ENCODE data around the gene GOLGA6C.
"Not testable (repeated sequence)": the region's sequence is repeated elsewhere in the genome, so short reads cannot be mapped to it uniquely, and the experiment has no call there.

The GOLGA6C gene

DNA sequence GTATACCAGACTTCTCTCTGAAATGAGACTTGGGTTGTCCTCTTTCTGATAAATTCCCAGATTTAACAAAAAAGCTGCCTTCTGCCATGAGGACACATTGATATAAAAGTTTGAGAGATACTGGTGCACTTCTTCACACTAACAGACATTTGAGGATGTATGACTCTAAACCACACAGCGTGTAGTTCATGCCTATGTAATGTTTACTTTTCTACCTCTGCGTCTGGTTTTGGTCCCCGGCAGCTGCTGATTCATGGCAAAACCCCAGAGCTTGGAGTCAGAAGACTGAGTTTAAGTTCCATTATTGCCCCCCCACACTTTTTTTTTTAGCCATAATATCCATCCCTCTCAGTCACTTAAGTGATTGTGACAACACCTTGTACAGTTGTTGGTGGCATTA is 1.7 kb downstream of the GOLGA6C start:
- DNase-seq = not testable (repeated sequence)

- DNase-seq = not testable (repeated sequence)
These were observed 15.7 kb downstream of the GOLGA6C start for GRCh38 chr15:75273751-75274359.

- DNase-seq = not testable (repeated sequence)
These were observed 16.5 kb downstream of the GOLGA6C start for GRCh38 chr15:75274509-75275107.

GRCh38 chr15:75275617-75276016 is 17.5 kb downstream of the GOLGA6C start:
- DNase-seq = not testable (repeated sequence)

DNA sequence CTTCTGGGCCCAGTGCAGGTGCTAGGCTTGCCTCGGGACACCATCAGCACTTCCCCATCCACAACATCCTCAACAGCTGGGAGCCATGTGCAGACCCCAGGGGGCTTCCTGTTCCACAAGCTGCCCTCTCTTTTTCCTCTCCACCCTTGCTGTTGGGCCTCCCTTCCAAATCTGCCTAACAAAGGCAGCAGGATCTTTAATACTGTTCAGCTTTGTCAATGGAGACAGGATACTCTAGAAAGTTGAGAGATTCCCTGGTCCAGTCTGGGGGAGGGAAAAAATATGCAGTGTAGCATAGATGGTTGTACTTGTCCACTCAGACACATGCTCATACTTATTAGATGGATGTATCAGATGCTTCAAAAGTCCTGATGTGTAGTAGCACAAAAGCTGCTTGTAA is 20.4 kb downstream of the GOLGA6C start:
- DNase-seq = not testable (repeated sequence)

DNA sequence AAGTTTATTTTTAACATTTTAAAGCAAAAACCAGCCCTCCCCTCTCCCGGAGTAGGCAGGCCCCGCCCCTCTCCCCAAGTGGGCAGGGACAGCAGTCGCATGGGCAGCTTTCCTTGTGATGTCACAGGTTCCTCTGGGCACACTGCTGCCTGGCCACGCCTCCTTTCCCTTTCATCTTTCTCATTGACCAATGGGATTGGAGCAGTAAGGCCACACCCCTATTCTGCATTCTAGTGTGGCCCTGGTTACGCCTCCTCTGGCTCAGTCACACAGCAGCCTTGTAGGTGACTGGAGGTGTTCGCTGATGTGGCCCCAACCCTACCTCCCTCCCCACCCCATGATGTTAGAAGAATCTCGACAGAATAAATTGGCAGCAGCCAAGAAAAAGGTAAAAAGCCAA is 24.4 kb downstream of the GOLGA6C start, which contains the start of gene GOLGA6D:
Gene GOLGA6D, plus strand, starts transcription at position 264 of the 400 bp plus-strand sequence. Its CDS starts 41 bp downstream, at position 305.
- DNase-seq = not testable (repeated sequence)

DNA sequence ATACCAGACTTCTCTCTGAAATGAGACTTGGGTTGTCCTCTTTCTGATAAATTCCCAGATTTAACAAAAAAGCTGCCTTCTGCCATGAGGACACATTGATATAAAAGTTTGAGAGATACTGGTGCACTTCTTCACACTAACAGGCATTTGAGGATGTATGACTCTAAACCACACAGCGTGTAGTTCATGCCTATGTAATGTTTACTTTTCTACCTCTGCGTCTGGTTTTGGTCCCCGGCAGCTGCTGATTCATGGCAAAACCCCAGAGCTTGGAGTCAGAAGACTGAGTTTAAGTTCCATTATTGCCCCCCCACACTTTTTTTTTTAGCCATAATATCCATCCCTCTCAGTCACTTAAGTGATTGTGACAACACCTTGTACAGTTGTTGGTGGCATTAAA is 26.0 kb downstream of the GOLGA6C start:
- not testable (repeated sequence) for DNase-seq

- DNase-seq = not testable (repeated sequence)
These were observed 35.5 kb downstream of the GOLGA6C start for GRCh38 chr15:75293660-75294059.

GRCh38 chr15:75298541-75299310 is 40.6 kb downstream of the GOLGA6C start:
- DNase-seq = not testable (repeated sequence)

- DNase-seq = not testable (repeated sequence)
These were observed 41.2 kb downstream of the GOLGA6C start for GRCh38 chr15:75299311-75299688.

GRCh38 chr15:75300026-75300425 is 41.9 kb downstream of the GOLGA6C start:
- DNase-seq = not testable (repeated sequence)

DNA sequence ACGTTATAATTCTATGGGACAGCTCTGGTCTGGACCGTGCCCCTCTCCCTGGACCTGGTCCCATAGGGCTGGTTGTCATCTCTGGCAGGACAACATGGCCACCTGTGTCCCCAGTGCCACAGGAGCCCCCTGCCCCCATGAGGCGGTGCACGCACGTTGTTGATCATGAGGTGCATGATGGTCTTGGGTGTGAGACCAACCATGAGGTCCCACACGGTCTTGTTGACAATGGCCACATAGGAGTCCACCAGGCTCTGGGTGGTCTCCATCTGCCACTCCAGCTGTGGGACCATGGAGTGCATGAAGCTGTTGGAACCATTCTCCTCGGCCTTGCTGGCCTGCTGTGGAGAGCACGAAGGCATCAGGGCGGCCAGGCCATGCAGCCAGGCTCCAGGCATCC is 44.2 kb downstream of the GOLGA6C start:
- DNase-seq = no peak

DNA sequence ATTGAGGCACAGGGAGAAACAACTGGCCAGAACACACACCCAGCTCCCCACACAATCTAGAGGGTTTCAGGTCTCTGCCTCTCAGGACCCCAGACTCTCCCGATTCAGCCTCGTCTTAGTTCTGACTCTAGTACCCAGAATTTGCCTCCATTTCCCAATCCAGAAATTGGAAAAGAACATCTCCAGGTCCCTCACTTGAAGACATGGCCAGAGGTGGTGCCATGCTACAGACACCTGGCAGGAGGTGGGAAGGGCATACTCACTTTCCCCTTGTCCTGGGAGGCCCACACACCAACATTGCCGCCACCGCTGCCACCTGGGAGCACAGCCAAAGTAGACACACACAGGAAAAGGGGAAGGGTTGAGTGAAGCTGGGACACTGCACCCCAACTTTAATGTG is 44.6 kb downstream of the GOLGA6C start:
- not testable (repeated sequence) for DNase-seq

DNA sequence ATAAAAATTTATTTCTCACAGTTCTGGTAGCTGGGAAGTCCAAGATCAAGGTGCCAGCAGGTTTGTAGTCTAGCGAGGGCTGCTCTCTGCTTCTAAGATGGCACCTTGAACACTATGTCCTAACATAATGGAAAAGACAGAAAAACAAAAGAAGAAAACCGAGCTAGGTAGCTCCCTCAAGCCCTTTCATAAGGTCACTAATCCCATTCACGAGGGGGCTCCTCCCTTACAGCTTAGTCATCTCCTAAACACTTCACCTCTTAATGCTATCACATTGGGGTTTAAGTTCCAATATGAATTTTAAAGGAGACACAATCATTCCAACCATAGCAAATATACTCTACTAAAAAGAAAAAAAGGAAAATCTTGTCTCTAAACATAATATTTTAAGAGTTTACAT is 48.1 kb downstream of the GOLGA6C start:
- no peak for DNase-seq

- no peak for DNase-seq
These were observed 49.8 kb downstream of the GOLGA6C start for GRCh38 chr15:75307778-75308390.

DNA sequence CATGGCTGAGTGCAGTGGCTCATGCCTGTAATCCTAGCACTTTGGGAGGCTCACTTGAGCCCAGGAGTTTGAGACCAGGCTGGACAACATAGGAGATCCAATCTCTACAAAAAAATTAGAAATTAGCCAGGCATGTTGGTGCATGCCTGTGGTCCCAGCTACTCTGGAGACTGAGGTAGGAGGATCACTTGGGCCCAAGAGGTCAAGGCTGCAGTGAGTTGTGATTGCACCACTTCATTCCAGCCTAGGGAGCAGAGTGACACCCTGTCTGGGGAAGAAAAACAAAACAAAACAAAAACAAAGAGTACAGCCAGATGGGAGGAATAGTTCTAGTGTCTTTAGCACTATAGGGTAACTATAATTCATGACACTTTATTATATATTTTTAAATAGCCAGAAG is 51.6 kb downstream of the GOLGA6C start:
- DNase-seq = no peak

DNA sequence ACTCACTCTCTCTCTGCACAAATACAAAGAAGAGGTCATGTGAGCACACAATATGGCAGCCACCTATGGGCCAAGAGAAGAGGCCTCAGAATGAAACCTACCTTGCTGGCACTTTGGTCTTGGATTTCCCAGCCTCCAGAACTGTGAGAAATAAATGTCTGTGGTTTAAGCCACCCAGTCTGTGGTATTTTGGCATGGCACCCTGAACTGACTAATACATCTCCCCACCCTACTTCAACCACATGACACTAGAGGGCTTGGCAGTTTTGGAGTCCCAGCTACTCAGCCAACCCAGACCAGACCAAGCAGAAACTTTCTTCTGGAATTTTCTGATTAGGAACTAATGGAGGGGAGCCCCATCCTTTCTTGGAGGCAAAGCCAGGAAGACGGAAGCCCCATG is 54.4 kb downstream of the GOLGA6C start:
- DNase-seq = not testable (repeated sequence)

GRCh38 chr15:75313116-75313845 is 55.1 kb downstream of the GOLGA6C start:
- no peak for DNase-seq

GRCh38 chr15:75314552-75315290 is 56.6 kb downstream of the GOLGA6C start:
- DNase-seq = no peak

- not testable (repeated sequence) for DNase-seq
These were observed 61.2 kb downstream of the GOLGA6C start for GRCh38 chr15:75319231-75319897.

Measured in NCI-H2029 (cell line).